ENCODE results near the gene TFAM. TPM values are rescaled to one million over a fixed set of nuclear protein-coding genes. Genes with fewer than 3 reads are reported as not detected.
A peak's percentile ranks its signal among the peaks of the same experiment; 100 is the strongest.

Gene TFAM
- total and polyA plus RNA-seq, 5 donors from 2014 or later, result 30.6 to 51.2 (median 47.8) TPM

DNA sequence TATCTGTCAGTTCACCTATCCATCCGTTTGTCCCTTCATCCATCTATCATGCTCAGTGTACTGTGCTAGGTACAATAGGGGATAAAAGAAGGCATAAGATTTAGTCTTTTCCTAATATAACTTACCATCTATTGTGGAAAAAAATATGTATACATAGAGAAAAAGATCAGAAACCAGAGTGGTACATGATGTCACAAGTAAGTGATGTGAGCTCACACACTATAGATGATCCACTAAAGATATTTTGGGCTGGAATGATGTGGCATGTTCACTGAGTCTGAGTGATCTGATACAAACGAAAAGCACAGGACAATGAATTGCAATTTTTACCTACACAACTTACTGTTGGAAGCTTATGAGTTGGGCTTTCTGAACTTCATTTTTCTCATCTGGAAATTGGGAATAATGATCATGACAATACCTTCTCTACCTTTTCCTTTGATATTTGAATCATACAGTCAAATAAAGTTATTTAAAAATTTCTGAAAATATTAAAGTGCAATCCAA, 2.7 kb upstream of the TFAM start:
- DNase-seq (no peak), ATAC-seq (ENCODE audit: low read depth in 2 of 2) (no peak)
- peaks cover 7% of the 10 kb centered on the region for H3K36me3 Mint-ChIP-seq
- H3K4me1 Mint-ChIP-seq, result peaks cover 21 to 40% (median 26%) of the 10 kb centered on the region in 4 donors
- H3K27me3 Mint-ChIP-seq, result no peaks in the 10 kb centered on the region
- Histone ChIP-seq H3K27ac (ENCODE audit: insufficient read depth, low read length, poor library complexity, severe bottlenecking) (no peak overlapping the region), H3K4me1 (ENCODE audit: control insufficient read depth, insufficient read depth, low read length, poor library complexity, severe bottlenecking) (peaks cover 31% of the 10 kb centered on the region), H3K4me3 (ENCODE audit: low read depth, low read length) (no peak overlapping the region), H3K27me3 (ENCODE audit: control insufficient read depth, insufficient read depth, low read length) (no peaks in the 10 kb centered on the region), H3K9me3 (ENCODE audit: control insufficient read depth in 2 of 2, low read length in 2 of 2) (no peaks in the 10 kb centered on the region), H3K36me3 (ENCODE audit: control insufficient read depth, insufficient read depth, low read length) (no peaks in the 10 kb centered on the region)
- H3K9me3 Mint-ChIP-seq, result peaks cover 0 to 1% (median 0%) of the 10 kb centered on the region in 7 donors
- no peak overlapping the region for H3K27ac Mint-ChIP-seq
- H3K4me3 Mint-ChIP-seq, result peak overlapping the region in 2 of 4 donors; percentile 16 to 64

- peak in 2 of 3 donors; percentile 44 to 58 for DNase-seq
- Mint-ChIP-seq H3K4me1 (peaks cover 21 to 55% (median 32%) of the 10 kb centered on the region in 4 donors), H3K9me3 (peaks cover 0 to 1% (median 0%) of the 10 kb centered on the region in 7 donors), H3K36me3 (peaks cover 6% of the 10 kb centered on the region), H3K27me3 (no peaks in the 10 kb centered on the region), H3K4me3 (peak overlapping the region; percentile 98 to 99 (median 99)), H3K27ac (peak overlapping the region; percentile 40 to 99 (median 99))
- H3K36me3 ChIP-seq (ENCODE audit: control insufficient read depth, insufficient read depth, low read length), result peaks cover 15% of the 10 kb centered on the region
- H3K4me3 ChIP-seq (ENCODE audit: low read depth, low read length), result peak overlapping the region; percentile 89
- no peaks in the 10 kb centered on the region for H3K27me3 ChIP-seq (ENCODE audit: control insufficient read depth, insufficient read depth, low read length)
- ATAC-seq (ENCODE audit: low read depth in 2 of 2), result peak in 1 of 2 donors; percentile 41
- peaks cover 34% of the 10 kb centered on the region for H3K4me1 ChIP-seq (ENCODE audit: control insufficient read depth, insufficient read depth, low read length, poor library complexity, severe bottlenecking)
- no peaks in the 10 kb centered on the region for H3K9me3 ChIP-seq (ENCODE audit: control insufficient read depth in 2 of 2, low read length in 2 of 2)
- H3K27ac ChIP-seq (ENCODE audit: insufficient read depth, low read length, poor library complexity, severe bottlenecking), result peak overlapping the region; percentile 78
Observed at GRCh38 chr10:58384095-58384494, 1.1 kb upstream of the TFAM start.

- Mint-ChIP-seq H3K27ac (peak overlapping the region; percentile 40 to 99 (median 99)), H3K27me3 (no peaks in the 10 kb centered on the region), H3K36me3 (peaks cover 8% of the 10 kb centered on the region), H3K4me1 (peaks cover 25 to 59% (median 36%) of the 10 kb centered on the region in 4 donors), H3K9me3 (no peaks in the 10 kb centered on the region), H3K4me3 (peak overlapping the region; percentile 98 to 99 (median 99))
- no peaks in the 10 kb centered on the region for H3K9me3 ChIP-seq (ENCODE audit: control insufficient read depth in 2 of 2, low read length in 2 of 2)
- H3K4me3 ChIP-seq (ENCODE audit: low read depth, low read length), result peak overlapping the region; percentile 89
- DNase-seq, result no peak
- H3K4me1 ChIP-seq (ENCODE audit: control insufficient read depth, insufficient read depth, low read length, poor library complexity, severe bottlenecking), result peaks cover 34% of the 10 kb centered on the region
- peak overlapping the region; percentile 78 for H3K27ac ChIP-seq (ENCODE audit: insufficient read depth, low read length, poor library complexity, severe bottlenecking)
- no peaks in the 10 kb centered on the region for H3K27me3 ChIP-seq (ENCODE audit: control insufficient read depth, insufficient read depth, low read length)
- no peak for ATAC-seq (ENCODE audit: low read depth in 2 of 2)
- peaks cover 19% of the 10 kb centered on the region for H3K36me3 ChIP-seq (ENCODE audit: control insufficient read depth, insufficient read depth, low read length)
Observed at GRCh38 chr10:58384544-58384998, 639 bp upstream of the TFAM start.

- Mint-ChIP-seq H3K4me1 (peaks cover 32 to 69% (median 44%) of the 10 kb centered on the region in 4 donors), H3K9me3 (no peaks in the 10 kb centered on the region)
- no peak for ATAC-seq (ENCODE audit: low read depth in 2 of 2)
Observed at GRCh38 chr10:58385784-58386112, 538 bp downstream of the TFAM start.

DNA sequence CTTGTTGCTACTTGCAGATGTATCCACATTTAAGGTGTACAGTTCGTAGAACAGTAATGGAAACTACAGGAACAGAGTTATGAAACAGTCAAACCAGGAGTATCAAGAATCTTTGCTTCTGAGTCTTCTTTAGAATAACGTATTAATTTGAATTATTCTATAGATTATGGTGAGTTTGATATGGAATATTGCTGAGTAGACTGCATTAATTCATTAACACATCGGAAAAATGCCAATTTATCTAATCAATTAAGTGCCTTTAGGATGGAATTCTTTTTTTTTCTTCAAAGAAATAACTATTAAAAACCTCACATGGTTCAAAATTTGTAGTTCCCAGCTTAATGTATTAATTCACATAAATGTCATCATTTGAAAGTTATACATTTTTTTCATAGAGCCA, 3.8 kb downstream of the TFAM start:
- peaks cover 37% of the 10 kb centered on the region for H3K36me3 Mint-ChIP-seq
- Histone ChIP-seq H3K4me3 (ENCODE audit: low read depth, low read length) (no peak overlapping the region), H3K4me1 (ENCODE audit: control insufficient read depth, insufficient read depth, low read length, poor library complexity, severe bottlenecking) (peaks cover 31% of the 10 kb centered on the region), H3K9me3 (ENCODE audit: control insufficient read depth in 2 of 2, low read length in 2 of 2) (no peaks in the 10 kb centered on the region), H3K36me3 (ENCODE audit: control insufficient read depth, insufficient read depth, low read length) (peaks cover 60% of the 10 kb centered on the region), H3K27ac (ENCODE audit: insufficient read depth, low read length, poor library complexity, severe bottlenecking) (no peak overlapping the region), H3K27me3 (ENCODE audit: control insufficient read depth, insufficient read depth, low read length) (no peaks in the 10 kb centered on the region)
- H3K4me3 Mint-ChIP-seq, result no peak overlapping the region
- peaks cover 41 to 75% (median 44%) of the 10 kb centered on the region in 4 donors for H3K4me1 Mint-ChIP-seq
- H3K9me3 Mint-ChIP-seq, result no peaks in the 10 kb centered on the region
- ATAC-seq (ENCODE audit: low read depth in 2 of 2) (no peak), DNase-seq (no peak)
- peak overlapping the region in 1 of 3 donors; percentile 27 for H3K27ac Mint-ChIP-seq
- H3K27me3 Mint-ChIP-seq, result no peaks in the 10 kb centered on the region

More at GRCh38 chr10:58385784-58386112, 538 bp downstream of the TFAM start:
- Mint-ChIP-seq H3K27me3 (no peaks in the 10 kb centered on the region), H3K27ac (peak overlapping the region; percentile 97 to 99 (median 99)), H3K4me3 (peak overlapping the region; percentile 98 to 99 (median 99)), H3K36me3 (peaks cover 16% of the 10 kb centered on the region)
- Histone ChIP-seq H3K9me3 (ENCODE audit: control insufficient read depth in 2 of 2, low read length in 2 of 2) (no peaks in the 10 kb centered on the region), H3K36me3 (ENCODE audit: control insufficient read depth, insufficient read depth, low read length) (peaks cover 31% of the 10 kb centered on the region), H3K4me3 (ENCODE audit: low read depth, low read length) (peak overlapping the region; percentile 94), H3K4me1 (ENCODE audit: control insufficient read depth, insufficient read depth, low read length, poor library complexity, severe bottlenecking) (peaks cover 34% of the 10 kb centered on the region), H3K27me3 (ENCODE audit: control insufficient read depth, insufficient read depth, low read length) (no peaks in the 10 kb centered on the region), H3K27ac (ENCODE audit: insufficient read depth, low read length, poor library complexity, severe bottlenecking) (peak overlapping the region; percentile 78)
- DNase-seq, result peak in 1 of 3 donors; percentile 9

DNA sequence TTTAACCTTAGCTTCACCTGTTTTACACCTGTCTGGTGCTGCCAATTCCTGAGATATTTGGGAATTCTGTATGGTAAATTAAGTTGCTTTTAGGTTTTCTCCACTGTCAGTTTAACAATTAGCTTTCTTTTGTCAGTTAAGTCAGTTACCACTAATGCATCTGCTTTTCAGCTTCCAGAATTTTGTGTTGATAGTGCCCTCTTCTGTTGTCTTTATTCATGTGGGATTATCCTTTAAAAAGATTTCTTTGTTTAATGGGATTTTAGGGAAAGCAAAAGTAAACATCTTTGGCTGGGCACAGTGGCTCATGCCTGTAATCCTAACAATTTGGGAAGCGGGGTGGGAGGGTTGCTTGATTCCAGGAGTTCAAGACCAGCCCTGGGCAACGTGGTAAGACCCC, 8.1 kb downstream of the TFAM start:
- Mint-ChIP-seq H3K36me3 (peaks cover 55% of the 10 kb centered on the region), H3K27ac (peak overlapping the region in 1 of 3 donors; percentile 79), H3K9me3 (no peaks in the 10 kb centered on the region), H3K4me3 (no peak overlapping the region), H3K27me3 (no peaks in the 10 kb centered on the region), H3K4me1 (peaks cover 21 to 37% (median 24%) of the 10 kb centered on the region in 4 donors)
- Histone ChIP-seq H3K4me3 (ENCODE audit: low read depth, low read length) (no peak overlapping the region), H3K27ac (ENCODE audit: insufficient read depth, low read length, poor library complexity, severe bottlenecking) (no peak overlapping the region), H3K27me3 (ENCODE audit: control insufficient read depth, insufficient read depth, low read length) (no peaks in the 10 kb centered on the region), H3K4me1 (ENCODE audit: control insufficient read depth, insufficient read depth, low read length, poor library complexity, severe bottlenecking) (no peaks in the 10 kb centered on the region), H3K9me3 (ENCODE audit: control insufficient read depth in 2 of 2, low read length in 2 of 2) (no peaks in the 10 kb centered on the region), H3K36me3 (ENCODE audit: control insufficient read depth, insufficient read depth, low read length) (peaks cover 93% of the 10 kb centered on the region)
- DNase-seq (no peak), ATAC-seq (ENCODE audit: low read depth in 2 of 2) (no peak)

DNA sequence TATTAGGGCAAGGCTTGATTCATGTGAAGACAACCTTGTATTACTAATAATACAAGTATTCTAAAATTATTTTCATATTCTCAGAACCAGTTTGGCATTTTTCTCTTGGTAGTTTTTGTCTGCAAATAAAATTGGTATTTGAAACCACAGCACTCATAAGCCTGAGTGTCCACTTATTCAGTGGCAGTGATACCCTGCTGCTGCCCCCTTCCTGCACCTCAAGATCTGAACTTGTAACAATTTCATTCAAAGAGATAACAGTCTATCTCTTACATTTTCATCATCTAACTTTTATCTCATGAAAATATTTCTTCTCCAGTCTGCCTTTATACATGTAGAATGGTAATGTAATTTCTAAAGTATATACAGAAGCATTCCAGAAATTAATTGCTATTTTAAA, 9.3 kb downstream of the TFAM start:
- Histone ChIP-seq H3K4me3 (ENCODE audit: low read depth, low read length) (no peak overlapping the region), H3K9me3 (ENCODE audit: control insufficient read depth in 2 of 2, low read length in 2 of 2) (no peaks in the 10 kb centered on the region), H3K27ac (ENCODE audit: insufficient read depth, low read length, poor library complexity, severe bottlenecking) (no peak overlapping the region), H3K4me1 (ENCODE audit: control insufficient read depth, insufficient read depth, low read length, poor library complexity, severe bottlenecking) (no peaks in the 10 kb centered on the region), H3K36me3 (ENCODE audit: control insufficient read depth, insufficient read depth, low read length) (peaks cover 82% of the 10 kb centered on the region), H3K27me3 (ENCODE audit: control insufficient read depth, insufficient read depth, low read length) (no peaks in the 10 kb centered on the region)
- H3K4me3 Mint-ChIP-seq, result no peak overlapping the region
- ATAC-seq (ENCODE audit: low read depth in 2 of 2), result no peak
- peaks cover 9 to 26% (median 20%) of the 10 kb centered on the region in 4 donors for H3K4me1 Mint-ChIP-seq
- no peaks in the 10 kb centered on the region for H3K9me3 Mint-ChIP-seq
- H3K27ac Mint-ChIP-seq, result peak overlapping the region in 2 of 3 donors; percentile 32 to 48
- DNase-seq, result no peak
- H3K36me3 Mint-ChIP-seq, result peaks cover 53% of the 10 kb centered on the region
- no peaks in the 10 kb centered on the region for H3K27me3 Mint-ChIP-seq

- Mint-ChIP-seq H3K4me3 (no peak overlapping the region), H3K27me3 (no peaks in the 10 kb centered on the region), H3K36me3 (peaks cover 49% of the 10 kb centered on the region), H3K9me3 (peaks cover 0 to 1% (median 0%) of the 10 kb centered on the region in 7 donors), H3K27ac (no peak overlapping the region), H3K4me1 (peaks cover 0 to 16% (median 11%) of the 10 kb centered on the region in 4 donors)
- ATAC-seq (ENCODE audit: low read depth in 2 of 2) (no peak), DNase-seq (no peak)
- Histone ChIP-seq H3K4me3 (ENCODE audit: low read depth, low read length) (no peak overlapping the region), H3K4me1 (ENCODE audit: control insufficient read depth, insufficient read depth, low read length, poor library complexity, severe bottlenecking) (no peaks in the 10 kb centered on the region), H3K27ac (ENCODE audit: insufficient read depth, low read length, poor library complexity, severe bottlenecking) (no peak overlapping the region), H3K9me3 (ENCODE audit: control insufficient read depth in 2 of 2, low read length in 2 of 2) (no peaks in the 10 kb centered on the region), H3K27me3 (ENCODE audit: control insufficient read depth, insufficient read depth, low read length) (no peaks in the 10 kb centered on the region), H3K36me3 (ENCODE audit: control insufficient read depth, insufficient read depth, low read length) (peaks cover 67% of the 10 kb centered on the region)
Observed at GRCh38 chr10:58396057-58396456, 10.8 kb downstream of the TFAM start.
